ENCODE results near the gene FUCA1.

- TF ChIP-seq TCF7L2 (IDR thresholded peaks at IDR 0.05; ENCODE audit: borderline replicate concordance, extremely low read depth, insufficient read depth, insufficient read length) (no peak), POLR2AphosphoS5 (IDR thresholded peaks at IDR 0.05; ENCODE audit: low read depth, low read length) (no peak), CTCF (IDR thresholded peaks at IDR 0.05 in 2 of 3, conservative IDR thresholded peaks at IDR 0.05 in 1 of 3; ENCODE audit: borderline replicate concordance in 1 of 3, insufficient read depth in 1 of 3, low read depth in 2 of 3, low read length in 2 of 3) (no peak), SP1 (IDR thresholded peaks at IDR 0.05; ENCODE audit: low read depth) (no peak), REST (IDR thresholded peaks at IDR 0.05; ENCODE audit: low read depth) (no peak), ATF3 (IDR thresholded peaks at IDR 0.05) (no peak), POLR2A (IDR thresholded peaks at IDR 0.05; ENCODE audit: borderline replicate concordance, extremely low read depth, insufficient read depth, insufficient read length) (no peak), EZH2 (IDR thresholded peaks at IDR 0.05) (no peak)
These were observed 41.3 kb upstream of the FUCA1 start for GRCh38 chr1:23909412-23909811.

Measured in HCT116 (cell line).